HG02840 (cell line): Measurements from ENCODE around the gene TP53I13.

Experiments used
- ATAC-seq: cut with Tn5 transposase; IDR thresholded peaks from one replicate; pipeline ENCODE4 v1.9.1; 2021; ENCODE audit warnings: mild to moderate bottlenecking, moderate library complexity, moderate number of reproducible peaks; ENCODE audit not compliant: unreplicated experiment, low FRiP score

Gene TP53I13

GRCh38 chr17:29578626-29579485 is 10.4 kb downstream of the TP53I13 start:
- no peak for ATAC-seq

DNA sequence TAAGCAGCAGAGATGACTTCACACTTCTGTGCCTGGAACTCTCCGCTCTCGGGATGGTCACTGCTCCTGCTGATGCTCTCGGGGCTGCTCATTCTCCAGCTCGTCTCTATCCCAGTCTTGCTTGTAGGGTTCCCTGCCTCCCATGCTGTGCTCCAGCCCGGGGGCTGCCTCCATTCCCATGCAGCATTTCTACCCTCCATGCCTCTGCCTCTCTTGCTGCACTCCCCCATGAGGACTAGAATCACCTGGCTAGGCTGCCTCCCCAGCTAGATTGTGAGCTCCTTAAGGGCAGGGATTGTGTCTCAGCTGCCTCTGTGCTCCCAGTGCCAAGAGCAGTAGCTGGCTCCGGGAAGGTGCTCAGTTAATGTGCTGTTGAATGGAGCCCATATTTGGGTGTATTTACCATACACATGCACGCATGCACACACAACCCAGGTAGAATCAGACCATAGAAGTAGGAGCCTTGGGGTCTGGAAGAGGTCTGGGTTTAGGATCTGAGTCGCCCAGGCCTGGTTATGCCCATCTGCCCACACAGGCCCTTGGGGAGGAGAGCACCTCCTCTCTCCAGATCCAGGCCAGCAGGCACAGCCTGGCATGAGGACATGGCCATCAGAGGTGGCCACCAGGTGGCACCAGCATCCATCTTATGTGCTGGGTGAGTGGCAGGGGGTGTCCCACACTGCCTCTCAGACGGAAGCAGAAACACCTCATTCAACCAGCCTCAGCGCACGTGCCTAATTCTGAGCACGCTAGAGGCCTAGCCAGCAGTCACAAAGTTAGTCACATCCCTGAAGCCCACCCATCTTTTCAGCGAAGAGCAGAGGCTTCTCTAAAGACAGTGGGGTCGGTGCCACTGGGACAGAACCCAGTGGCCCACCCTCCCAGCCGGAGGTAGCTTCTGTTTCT is 11.6 kb downstream of the TP53I13 start:
- no peak for ATAC-seq

DNA sequence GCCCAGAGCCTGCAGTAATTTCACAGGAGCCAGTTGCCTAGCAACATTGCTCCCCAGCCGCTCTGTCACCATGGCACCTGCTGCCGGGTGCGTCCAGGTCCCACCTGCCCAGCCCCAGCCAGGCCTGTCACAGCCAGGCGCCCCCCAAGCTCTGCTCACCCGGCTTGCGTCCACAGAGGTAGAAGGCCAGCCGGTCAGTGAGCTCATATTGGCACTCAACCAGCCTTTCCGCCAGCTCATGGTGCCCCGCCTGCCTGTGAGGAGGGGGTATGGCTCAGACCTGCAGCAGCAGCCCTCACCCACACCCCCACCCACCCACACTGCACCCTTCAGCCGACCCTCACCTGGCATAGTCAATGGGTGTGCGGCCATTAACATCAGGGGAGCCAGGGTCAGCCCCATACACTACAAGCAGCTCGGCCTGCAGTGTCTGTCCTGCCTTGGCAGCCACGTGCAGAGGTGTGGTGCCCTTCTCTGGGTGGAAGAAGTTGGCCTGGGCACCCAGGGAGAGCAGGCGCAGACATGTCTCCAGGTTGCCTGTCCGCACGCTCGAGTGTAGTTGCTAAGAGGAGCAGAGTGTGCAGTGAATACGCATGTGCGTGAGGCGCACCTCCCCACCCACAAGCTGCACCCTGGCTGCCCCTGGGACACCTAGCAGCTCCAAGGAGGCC is 13.2 kb downstream of the TP53I13 start:
- no peak for ATAC-seq

DNA sequence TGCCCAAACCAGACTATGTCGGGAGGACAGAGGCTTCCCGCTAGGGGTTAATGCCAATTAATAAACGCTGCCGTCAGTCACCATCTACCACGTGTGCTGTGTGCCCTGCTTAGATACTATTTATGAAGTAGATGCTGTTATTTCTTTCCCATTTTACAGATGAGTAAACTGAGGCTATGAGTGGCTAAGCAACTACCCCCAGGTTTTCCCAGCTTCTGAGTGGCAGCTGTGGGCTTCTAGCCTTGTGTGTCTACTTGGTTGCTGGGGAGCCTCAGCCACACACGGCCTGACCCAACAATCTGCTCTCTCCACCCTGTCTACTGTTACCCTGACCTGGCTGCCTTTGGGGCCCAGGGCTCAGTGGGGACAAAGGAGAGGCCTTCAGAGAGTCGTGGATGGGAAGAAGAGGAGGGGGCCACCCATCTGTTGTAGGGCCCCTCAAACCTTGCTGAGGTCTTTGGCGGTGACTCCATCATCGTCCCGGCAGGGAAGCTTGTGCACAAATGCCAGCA is 13.8 kb downstream of the TP53I13 start:
- no peak for ATAC-seq

DNA sequence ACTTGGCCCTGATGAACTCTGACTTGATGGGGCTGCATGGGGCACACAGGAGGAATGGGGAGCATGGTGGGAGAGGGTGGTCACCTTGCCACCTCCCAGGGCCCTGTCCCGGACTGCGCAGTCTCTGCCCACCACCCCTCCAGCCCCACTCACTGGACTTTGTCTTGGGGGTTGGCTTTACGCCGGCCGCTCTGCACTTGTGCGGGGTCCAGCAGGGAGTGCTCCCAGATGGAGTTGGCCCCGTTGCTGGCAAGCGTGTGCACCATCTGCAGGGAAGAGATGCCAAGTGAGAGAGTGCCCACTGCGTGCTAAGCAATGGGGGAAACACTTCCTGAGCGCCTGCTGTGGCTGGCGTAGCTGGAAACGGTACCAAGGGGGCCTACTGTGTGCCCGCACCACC is 14.3 kb downstream of the TP53I13 start:
- ATAC-seq = no peak

GRCh38 chr17:29583324-29584248 is 15.1 kb downstream of the TP53I13 start:
- ATAC-seq = no peak

- no peak for ATAC-seq
Measured at GRCh38 chr17:29584452-29585079, 16.1 kb downstream of the TP53I13 start.

DNA sequence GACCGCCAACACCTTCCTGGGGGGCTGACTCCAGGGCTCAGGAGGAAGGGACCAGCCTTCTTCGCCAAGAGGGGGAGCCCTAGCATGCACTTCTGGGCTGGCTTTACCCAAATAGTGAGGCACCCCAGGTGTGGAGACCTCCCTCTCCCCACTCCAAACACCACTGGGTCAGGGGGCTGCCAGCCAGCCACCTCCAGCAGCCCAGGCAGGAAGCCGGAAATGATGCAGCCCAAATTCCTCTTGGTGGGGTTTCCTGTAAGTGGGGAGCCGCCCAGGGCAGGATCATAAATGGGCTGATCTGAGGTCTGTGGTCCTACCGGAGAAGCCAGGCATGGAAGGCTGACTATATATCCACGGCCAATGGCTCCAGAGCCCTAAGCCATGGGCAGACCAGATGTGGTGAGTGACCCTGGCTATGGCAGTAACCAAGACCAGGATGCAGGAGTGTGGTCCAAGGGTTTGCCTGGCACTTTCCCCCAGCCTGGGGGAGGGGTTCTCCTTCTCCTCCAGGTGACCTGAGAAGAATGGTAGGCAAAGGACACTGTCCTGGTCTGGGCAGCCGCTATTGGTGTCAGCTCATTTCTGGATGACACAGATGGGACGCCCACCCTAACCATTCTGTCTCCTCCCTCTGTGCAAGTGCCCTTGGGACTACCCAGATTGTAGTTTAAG is 16.7 kb downstream of the TP53I13 start:
- no peak for ATAC-seq

DNA sequence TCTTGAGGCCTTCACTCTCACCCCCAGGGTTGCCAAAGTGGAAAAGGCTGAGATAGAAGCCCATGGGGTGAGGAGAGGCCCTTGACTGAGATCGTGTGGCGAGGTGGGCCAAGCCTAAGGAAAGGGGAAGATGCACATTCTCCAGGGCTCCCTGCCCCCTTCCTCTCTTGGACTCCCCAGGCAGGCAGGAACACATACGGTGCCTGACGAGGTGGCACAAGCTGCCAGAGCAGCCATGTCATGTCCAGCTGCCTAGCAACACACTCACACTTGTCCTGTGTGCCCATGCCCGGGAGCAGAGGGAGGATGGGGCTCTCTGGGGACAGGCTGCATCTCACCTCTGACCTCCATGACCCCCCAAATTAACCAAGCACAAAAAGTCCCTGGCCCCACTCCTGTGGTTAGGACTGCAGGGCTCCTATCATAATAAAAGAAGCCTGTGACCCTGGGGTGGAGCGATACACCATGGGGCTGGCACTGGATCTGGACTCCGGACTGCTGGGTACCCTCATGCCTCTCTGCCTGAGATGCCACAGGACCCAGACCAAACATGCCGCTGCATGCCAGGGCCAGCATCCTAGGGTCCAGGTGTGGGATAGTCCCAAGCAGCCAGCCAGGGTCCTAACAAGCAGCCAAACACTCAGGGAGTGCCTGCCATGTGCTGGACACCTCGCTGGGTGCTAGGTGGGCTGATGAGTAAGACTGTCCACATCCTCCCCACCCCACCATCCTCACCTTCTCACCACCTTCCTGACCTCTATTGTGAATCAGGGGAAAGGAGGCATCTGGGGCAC is 18.4 kb downstream of the TP53I13 start:
- ATAC-seq = no peak

GRCh38 chr17:29587591-29587990 is 19.1 kb downstream of the TP53I13 start:
- ATAC-seq = no peak

DNA sequence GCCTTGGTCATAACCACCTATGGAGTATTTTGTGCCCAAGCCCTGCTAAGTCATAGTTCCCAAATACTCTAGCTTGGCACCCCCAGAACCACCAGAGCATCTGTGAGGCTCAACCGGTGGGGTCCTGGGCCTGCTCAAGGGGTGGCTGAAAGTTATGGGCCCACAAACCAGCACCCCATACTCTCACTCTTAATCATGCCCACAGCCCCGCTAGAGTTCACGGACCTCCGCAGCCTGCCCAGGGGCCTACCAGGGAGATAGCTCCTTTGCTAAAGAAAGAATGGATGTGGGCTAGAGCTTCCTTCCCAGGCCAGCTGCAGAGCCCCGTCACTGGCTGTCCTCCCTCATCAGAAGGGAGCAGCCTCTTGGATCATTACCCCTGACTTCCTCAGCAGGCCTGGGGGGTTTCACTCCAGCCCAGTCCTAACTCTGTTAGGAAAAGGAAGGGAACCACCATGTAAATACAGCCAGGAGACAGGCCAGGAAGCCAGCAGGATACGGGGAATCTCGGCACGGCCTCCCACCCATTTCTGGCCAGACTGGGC is 19.6 kb downstream of the TP53I13 start:
- no peak for ATAC-seq

DNA sequence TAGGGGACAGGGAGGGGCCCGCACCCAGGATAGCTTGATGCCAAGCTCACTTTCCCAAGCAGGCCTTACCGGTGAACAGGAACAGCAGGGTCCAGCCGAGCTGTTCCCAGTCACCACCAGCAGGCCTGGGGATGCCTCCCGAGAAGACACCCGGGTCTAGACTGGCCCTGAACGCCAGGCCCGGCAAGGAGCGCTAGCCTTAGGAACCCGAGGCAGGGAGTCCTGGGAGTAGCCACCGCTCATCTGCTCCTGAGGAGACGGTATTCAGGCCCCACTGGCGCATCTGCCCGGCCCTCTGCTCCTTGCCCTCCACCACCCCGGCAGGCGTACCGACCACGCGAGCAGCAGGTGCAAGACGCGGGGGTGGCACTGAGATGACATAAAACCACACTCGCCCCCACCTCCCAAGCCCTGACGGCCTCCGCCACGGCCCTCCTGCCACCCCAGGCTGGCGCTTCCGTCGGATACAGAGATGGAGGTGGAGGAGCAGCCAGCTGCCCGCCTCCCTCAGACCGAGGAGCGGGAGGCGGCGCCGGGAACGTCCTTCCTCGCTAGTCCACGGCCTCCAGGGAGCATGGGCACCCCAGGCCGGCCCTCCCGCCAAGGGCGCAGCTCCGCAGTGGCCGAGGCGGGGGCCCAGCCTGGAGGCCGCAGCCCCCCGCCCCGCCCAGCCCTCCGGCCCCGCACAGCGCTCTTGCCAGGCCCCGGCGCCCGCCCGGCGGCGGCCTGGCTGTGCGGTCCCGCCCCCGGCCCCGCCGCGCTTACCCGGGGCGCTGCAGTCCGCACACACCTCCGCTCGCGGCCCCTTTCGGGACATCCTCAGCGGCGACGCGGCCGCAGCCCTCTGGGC is 20.3 kb downstream of the TP53I13 start:
- ATAC-seq = peak; percentile 22

DNA sequence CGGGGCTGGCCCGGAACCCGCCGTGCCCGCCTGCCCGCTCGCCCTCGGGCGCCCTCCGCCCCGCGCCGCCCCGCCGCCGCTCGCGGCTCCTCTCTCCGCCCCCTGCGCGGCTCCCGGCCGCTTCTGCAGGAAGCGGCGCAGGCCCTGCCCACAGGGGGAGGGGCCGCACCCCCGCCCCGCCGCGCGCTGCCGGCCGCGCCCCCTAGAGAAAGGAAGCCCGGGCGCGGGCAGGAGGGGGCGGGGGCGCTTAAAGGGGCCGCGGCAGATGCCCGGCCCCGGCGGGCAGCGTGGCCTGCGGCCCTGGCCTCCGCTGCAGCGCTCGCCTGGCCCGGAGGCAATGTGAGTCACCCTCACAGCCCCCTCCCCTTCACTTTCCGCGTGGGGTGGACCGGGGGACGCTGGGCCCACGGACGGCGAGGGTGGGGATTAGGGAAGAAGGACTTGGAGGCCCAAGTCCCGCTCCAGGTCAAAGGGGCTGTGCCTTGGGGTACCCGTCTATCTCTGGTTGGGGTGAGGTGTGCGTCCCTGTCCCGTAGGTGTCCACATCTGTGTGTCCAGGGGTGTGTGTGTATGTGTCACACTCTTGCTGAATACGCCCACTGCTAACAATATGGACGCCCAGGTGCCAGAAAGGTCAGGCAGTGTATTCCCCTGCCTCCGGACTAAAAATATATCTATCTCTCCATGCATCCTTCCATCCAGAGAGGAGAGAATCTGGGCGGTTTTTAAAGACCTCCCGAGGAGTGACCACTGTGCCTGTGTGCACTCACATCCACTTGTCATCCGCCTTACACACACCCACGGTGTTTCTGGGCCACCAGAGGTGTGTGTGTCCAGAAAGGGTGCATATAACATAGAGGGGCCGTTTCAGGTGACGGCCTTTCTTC is 21.3 kb downstream of the TP53I13 start, which contains the start of gene GIT1:
Gene GIT1 (minus strand): TSS at position 125 of the 887 bp plus-strand sequence. CDS start 270 bp downstream, outside the sequence.
- peak; percentile 50 for ATAC-seq

DNA sequence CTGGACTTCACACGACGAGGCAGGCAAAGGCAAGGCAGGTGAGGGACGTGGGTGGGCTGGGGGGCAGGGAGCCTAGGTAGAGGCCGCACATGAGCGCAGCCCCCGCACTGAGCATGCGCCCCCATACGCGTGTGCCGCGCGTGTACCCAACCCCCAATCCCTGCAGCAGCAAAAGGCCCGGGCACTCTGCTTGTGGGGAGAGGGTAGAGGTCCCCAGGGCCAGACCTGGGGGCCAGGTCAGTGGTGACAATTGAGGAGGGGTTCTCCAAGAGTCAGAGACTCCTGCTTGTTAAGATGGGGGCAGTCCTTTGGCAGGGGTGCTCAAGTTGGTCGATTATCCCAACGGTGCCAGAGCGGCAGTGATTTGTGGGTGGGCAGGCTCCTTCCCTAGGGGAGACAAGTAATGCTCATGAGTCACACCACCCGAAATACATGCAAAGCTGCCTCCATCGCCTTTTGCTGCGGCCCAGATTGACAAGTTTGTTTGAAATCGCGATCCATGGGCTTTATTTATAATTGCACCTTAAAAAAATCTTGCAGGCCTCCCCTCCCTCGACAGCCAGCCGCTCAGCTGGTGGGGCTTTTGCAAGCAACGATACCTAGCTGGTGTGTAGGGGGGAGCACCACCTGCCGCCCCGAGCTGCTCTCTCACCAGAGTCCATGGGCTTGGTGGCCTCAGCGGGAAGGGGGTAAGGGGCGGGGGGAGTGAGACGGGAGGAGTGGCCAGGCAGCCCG is 22.1 kb downstream of the TP53I13 start:
- no peak for ATAC-seq
